ENCODE data around the gene ANKRD13A. TPM values are rescaled to one million over a fixed set of nuclear protein-coding genes. Genes with fewer than 3 reads are reported as not detected.
A peak's percentile ranks its signal among the peaks of the same experiment; 100 is the strongest.

Gene ANKRD13A
- total and polyA plus RNA-seq, 2 donors (not counting 3 experiments of a cell fraction or from before 2014, with no cell fraction given), result 37.0 to 43.9 TPM

DNA sequence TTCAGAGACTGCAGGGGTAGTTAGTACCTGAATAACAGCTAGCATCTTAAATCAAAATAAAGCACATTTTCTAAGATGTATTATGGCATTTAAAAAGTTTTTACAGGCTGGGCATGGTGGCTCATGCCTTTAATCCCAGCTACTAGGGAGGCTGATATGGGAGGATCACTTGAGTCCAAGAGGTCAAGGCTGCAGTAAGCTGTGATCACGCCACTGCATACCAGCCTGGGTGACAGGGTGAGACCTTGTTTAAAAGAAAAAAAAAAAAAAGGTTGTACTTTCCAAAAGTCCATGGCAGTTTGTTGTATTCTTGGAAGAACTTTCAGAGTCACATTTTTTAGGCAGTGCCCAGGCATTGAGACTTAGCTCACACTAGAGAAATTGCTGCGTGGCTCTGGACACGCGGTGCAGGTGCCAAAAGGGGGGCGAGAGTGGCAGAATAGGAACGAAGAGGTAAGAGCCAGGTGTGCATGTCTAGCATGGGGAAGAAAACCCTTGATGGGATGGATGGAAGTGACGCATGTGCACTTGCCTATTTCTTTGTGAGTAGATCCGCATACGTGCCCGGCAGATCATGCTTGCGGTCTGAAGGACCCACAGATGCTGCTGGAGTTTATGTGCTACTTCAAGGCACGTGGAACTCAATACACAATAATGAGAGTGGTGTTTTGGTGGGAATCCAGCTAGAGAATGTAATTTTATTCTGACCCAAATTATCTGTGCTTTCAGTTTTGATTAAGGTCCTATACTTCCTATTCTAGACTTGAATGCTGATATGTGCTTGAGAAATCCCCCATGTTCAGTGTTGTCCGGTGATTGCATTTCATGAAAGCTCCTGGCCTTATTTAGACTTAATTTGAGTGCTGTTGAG, 11.9 kb downstream of the ANKRD13A start:
- Histone ChIP-seq H3K4me1 (ENCODE audit: control insufficient read depth, extremely low read depth, insufficient read depth, low read length) (peaks cover 6% of the 10 kb centered on the region), H3K4me2 (ENCODE audit: insufficient read depth, low read length) (no peak overlapping the region), H3K9me1 (replicated peaks; ENCODE audit: control insufficient read depth, extremely low read depth, insufficient read depth, low read length) (no peaks in the 10 kb centered on the region), H3K27ac (ENCODE audit: insufficient read depth, low read depth, low read length) (no peak overlapping the region), H3K9ac (replicated peaks; ENCODE audit: extremely low read depth, insufficient read depth, low read length) (no peak overlapping the region), H2AFZ (ENCODE audit: low read depth, low read length) (no peak overlapping the region), H3K27me3 (ENCODE audit: control insufficient read depth in 2 of 2, insufficient read depth in 2 of 2, low read length in 2 of 2) (no peaks in the 10 kb centered on the region), H3K4me3 (replicated peaks in 1 of 3; ENCODE audit: insufficient read depth in 1 of 3, low read depth in 1 of 3, low read length in 3 of 3) (no peak overlapping the region), H3K36me3 (ENCODE audit: control insufficient read depth in 2 of 2, extremely low read depth in 1 of 2, insufficient read depth in 2 of 2, low read length in 2 of 2) (no peaks in the 10 kb centered on the region), H3K9me3 (replicated peaks; ENCODE audit: control insufficient read depth, insufficient read depth, low read length) (no peaks in the 10 kb centered on the region), H4K20me1 (replicated peaks; ENCODE audit: control insufficient read depth, extremely low read depth, insufficient read depth, low read length) (no peaks in the 10 kb centered on the region), H3K79me2 (ENCODE audit: control insufficient read depth, insufficient read depth, low read length) (peaks cover 3% of the 10 kb centered on the region)
- dilution Hi-C loops (cut with MboI; ENCODE audit: extremely low pct_ligation_motif_present, low sequenced_read_pairs), result no loop called here
- FAIRE-seq (peak; percentile 24), DNase-seq (ENCODE audit: low read depth, low spot score) (no peak)
- no TSS peak for BruUV-seq (replicated peaks)
- ChIA-PET CTCF (interaction anchor here (0.6 kb wide), 1 partner anchor 13 kb away, joined by 3 read pairs; no protein-coding TSS in a partner anchor), POLR2A (no interaction called here)
- intact Hi-C loops (cut with micrococcal nuclease), result no loop called here
- TF ChIP-seq GATA2 (IDR thresholded peaks at IDR 0.05; ENCODE audit: insufficient read depth, insufficient read length, low read depth, low read length), result no peak
- TF ChIP-seq, protein P1, sequence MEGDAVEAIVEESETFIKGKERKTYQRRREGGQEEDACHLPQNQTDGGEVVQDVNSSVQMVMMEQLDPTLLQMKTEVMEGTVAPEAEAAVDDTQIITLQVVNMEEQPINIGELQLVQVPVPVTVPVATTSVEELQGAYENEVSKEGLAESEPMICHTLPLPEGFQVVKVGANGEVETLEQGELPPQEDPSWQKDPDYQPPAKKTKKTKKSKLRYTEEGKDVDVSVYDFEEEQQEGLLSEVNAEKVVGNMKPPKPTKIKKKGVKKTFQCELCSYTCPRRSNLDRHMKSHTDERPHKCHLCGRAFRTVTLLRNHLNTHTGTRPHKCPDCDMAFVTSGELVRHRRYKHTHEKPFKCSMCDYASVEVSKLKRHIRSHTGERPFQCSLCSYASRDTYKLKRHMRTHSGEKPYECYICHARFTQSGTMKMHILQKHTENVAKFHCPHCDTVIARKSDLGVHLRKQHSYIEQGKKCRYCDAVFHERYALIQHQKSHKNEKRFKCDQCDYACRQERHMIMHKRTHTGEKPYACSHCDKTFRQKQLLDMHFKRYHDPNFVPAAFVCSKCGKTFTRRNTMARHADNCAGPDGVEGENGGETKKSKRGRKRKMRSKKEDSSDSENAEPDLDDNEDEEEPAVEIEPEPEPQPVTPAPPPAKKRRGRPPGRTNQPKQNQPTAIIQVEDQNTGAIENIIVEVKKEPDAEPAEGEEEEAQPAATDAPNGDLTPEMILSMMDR (IDR thresholded peaks at IDR 0.05; ENCODE audit: extremely low read depth in 1 of 2, insufficient read depth in 1 of 2, low read depth in 1 of 2, low read length in 2 of 2), result no peak
- TF ChIP-seq, protein P2, sequence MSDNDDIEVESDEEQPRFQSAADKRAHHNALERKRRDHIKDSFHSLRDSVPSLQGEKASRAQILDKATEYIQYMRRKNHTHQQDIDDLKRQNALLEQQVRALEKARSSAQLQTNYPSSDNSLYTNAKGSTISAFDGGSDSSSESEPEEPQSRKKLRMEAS (IDR thresholded peaks at IDR 0.05; ENCODE audit: insufficient read depth, insufficient read length), result no peak
- TF ChIP-seq JUN (IDR thresholded peaks at IDR 0.05; ENCODE audit: borderline replicate concordance, insufficient read depth, insufficient read length, low read depth), result no peak
- no peak for TF ChIP-seq EZH2 (IDR thresholded peaks at IDR 0.05; ENCODE audit: borderline replicate concordance, low read depth, low read length, severe bottlenecking)
- no peak for TF ChIP-seq POLR2A (IDR thresholded peaks at IDR 0.05; ENCODE audit: low read depth, low read length)
- no peak for TF ChIP-seq MYC (IDR thresholded peaks at IDR 0.05; ENCODE audit: low read depth, low read length)
